Stimulated activated CD8-positive, alpha-beta memory T cell treated with anti-CD3 and anti-CD28 coated beads, Interleukin-7, amount 100 ng/mL, for 24 hours (primary cell): ENCODE measurements around the gene PCDHGA3.
"Not testable (repeated sequence)": the region's sequence is repeated elsewhere in the genome, so short reads cannot be mapped to it uniquely, and the experiment has no call there.

Experiments used
- DNase-seq: peaks from one replicate; pipeline ENCODE4 v3.0.0-alpha.2; 2020; ENCODE audit warnings: low read depth

PCDHGA3 gene

DNA sequence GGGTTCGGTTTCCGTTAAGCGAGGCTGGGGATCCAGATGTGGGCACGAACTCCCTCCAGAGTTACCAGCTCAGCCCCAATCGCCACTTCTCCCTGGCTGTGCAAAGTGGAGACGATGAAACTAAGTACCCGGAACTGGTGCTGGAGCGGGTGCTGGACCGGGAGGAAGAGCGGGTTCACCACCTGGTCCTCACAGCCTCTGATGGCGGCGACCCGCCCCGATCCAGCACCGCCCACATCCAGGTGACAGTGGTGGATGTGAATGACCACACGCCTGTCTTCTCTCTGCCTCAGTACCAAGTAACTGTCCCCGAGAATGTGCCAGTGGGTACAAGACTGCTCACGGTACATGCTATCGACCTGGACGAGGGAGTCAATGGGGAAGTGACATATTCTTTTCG is 39.7 kb downstream of the PCDHGA3 start:
- DNase-seq: no peak

DNA sequence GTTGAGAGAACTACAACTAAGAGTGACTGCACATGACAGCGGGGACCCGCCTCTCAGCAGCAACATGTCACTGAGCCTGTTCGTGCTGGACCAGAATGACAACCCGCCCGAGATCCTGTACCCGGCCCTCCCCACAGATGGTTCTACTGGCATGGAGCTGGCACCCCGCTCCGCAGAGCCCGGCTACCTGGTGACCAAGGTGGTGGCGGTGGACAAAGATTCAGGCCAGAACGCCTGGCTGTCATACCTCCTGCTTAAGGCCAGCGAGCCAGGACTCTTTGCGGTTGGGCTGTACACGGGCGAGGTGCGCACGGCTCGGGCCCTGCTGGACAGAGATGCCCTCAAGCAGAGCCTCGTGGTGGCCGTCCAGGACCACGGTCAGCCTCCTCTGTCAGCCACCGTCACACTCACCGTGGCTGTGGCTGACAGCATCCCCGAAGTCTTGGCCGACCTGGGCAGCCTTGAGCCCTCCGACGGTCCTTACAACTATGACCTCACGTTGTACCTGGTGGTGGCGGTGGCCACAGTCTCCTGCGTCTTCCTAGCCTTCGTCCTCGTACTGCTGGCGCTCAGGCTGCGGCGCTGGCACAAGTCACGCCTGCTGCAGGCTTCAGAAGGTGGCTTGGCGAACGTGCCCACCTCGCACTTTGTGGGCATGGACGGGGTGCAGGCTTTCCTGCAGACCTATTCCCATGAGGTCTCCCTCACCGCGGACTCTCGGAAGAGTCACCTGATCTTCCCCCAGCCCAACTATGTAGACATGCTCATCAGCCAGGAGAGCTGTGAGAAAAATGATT is 41.0 kb downstream of the PCDHGA3 start:
- DNase-seq: no peak

DNA sequence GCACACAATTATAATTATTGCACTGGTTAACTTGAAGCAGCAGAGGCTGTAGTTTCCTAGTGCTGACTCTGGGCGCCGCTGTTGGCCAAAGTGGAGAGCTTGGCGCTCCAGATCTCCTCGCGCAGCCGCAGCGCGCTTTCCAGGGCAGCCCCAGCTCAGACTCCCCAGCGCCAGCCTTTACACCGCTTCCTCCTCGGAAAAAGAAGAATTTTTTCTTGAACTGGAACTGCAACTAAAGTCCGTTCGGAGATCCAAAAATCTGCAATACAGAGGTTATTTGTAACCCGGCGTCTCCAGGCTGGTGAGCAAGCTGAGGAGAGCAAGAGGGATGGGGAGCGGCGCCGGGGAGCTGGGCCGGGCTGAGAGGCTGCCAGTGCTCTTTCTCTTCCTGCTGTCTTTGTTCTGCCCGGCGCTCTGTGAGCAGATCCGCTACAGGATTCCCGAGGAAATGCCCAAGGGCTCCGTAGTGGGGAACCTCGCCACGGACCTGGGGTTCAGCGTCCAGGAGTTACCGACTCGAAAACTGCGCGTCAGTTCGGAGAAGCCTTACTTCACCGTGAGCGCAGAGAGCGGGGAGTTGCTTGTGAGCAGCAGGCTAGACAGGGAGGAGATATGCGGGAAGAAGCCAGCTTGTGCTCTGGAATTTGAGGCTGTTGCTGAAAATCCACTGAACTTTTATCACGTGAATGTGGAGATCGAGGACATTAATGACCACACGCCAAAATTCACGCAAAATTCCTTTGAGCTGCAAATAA is 44.1 kb downstream of the PCDHGA3 start, which contains the start of gene PCDHGB4:
PCDHGB4 (plus strand) TSS at position 142 of the 755 bp plus-strand sequence; CDS start at position 329, 187 bp downstream.
- DNase-seq: not testable (repeated sequence)

DNA sequence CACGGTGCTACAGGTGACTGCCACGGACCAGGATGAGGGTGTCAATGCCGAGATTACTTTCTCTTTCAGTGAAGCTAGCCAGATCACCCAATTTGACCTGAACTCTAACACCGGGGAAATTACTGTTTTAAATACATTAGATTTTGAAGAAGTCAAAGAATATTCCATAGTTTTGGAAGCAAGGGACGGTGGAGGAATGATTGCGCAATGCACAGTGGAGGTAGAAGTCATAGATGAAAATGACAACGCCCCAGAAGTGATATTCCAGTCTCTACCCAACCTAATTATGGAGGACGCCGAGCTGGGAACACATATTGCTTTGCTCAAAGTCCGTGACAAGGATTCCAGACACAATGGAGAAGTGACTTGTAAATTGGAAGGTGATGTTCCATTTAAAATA is 45.0 kb downstream of the PCDHGA3 start:
- DNase-seq: no peak

DNA sequence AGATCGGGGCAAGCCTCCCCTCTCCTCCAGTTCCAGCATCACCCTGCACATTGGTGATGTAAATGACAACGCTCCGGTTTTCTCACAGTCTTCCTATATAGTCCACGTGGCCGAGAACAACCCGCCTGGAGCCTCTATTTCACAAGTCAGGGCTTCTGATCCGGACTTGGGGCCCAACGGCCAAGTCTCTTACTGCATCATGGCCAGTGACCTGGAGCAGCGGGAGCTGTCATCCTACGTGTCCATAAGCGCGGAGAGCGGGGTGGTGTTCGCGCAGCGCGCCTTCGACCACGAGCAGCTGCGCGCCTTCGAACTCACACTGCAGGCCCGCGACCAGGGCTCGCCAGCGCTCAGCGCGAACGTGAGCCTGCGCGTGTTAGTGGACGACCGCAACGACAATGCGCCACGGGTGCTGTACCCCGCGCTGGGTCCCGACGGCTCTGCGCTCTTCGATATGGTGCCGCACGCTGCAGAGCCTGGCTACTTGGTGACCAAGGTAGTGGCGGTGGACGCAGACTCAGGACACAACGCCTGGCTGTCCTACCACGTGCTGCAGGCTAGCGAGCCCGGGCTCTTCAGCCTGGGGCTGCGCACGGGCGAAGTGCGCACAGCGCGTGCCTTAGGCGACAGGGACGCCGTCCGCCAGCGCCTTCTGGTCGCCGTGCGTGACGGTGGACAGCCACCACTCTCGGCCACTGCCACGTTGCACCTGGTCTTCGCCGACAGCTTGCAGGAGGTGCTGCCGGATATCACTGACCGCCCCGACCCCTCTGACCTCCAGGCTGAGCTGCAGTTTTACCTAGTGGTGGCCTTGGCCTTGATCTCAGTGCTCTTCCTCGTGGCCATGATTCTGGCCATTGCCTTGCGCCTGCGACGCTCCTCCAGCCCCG is 45.8 kb downstream of the PCDHGA3 start:
- no peak for DNase-seq

DNA sequence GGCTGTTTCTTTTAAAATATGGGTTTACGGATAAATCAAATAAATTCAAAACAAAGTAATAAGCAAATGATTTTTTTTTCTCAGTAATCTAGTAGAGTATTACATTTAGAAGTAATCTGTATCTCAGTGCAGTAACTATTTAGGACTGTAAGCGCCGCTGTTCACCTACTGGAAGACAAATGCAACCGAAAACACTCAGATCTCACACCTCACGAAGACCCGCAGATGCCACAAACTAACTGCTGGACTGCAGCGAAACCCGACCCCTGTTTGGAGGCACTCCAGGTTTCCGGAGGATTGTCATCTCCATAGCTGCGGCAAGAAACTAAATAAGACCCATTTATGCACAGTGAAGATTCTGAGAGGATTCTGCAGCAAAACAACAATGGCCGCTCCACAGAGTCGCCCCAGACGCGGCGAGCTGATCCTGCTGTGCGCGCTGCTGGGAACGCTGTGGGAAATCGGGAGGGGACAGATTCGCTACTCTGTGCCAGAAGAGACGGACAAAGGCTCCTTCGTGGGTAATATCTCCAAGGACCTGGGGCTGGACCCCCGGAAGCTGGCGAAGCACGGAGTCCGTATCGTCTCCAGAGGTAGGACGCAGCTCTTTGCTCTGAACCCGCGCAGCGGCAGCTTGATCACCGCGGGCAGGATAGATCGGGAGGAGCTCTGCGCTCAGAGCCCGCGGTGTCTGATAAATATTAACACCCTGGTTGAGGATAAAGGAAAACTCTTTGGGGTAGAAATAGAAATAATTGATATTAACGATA is 49.0 kb downstream of the PCDHGA3 start, which contains the start of gene PCDHGA8:
PCDHGA8 (plus strand) TSS at position 205 of the 770 bp plus-strand sequence; CDS start at position 386, 181 bp downstream.
- DNase-seq: no peak

DNA sequence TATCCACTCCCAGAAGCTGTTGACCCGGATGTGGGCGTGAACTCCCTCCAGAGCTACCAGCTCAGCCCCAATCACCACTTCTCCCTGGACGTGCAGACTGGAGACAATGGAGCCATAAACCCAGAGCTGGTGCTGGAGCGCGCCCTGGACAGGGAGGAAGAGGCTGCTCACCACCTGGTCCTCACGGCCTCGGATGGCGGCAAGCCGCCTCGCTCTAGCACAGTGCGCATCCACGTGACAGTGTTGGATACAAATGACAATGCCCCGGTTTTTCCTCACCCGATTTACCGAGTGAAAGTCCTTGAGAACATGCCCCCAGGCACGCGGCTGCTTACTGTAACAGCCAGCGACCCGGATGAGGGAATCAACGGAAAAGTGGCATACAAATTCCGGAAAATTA is 49.6 kb downstream of the PCDHGA3 start:
- no peak for DNase-seq

DNA sequence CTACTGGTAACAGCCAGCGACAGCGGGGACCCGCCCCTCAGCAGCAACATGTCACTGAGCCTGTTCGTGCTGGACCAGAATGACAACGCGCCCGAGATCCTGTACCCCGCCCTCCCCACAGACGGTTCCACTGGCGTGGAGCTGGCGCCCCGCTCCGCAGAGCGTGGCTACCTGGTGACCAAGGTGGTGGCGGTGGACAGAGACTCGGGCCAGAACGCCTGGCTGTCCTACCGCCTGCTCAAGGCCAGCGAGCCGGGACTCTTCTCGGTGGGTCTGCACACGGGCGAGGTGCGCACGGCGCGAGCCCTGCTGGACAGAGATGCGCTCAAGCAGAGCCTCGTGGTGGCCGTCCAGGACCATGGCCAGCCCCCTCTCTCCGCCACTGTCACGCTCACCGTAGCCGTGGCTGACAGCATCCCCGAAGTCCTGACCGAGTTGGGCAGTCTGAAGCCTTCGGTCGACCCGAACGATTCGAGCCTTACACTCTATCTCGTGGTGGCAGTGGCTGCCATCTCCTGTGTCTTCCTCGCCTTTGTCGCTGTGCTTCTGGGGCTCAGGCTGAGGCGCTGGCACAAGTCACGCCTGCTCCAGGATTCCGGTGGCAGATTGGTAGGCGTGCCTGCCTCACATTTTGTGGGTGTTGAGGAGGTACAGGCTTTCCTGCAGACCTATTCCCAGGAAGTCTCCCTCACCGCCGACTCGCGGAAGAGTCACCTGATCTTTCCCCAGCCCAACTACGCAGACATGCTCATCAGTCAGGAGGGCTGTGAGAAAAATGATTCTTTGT is 51.0 kb downstream of the PCDHGA3 start:
- not testable (repeated sequence) for DNase-seq
